ENCODE data around the gene RABAC1. TPM values are rescaled to one million over a fixed set of nuclear protein-coding genes. Genes with fewer than 3 reads are reported as not detected.

RABAC1 gene
- total RNA-seq, 1 donor from 2014 or later, result 124 TPM

DNA sequence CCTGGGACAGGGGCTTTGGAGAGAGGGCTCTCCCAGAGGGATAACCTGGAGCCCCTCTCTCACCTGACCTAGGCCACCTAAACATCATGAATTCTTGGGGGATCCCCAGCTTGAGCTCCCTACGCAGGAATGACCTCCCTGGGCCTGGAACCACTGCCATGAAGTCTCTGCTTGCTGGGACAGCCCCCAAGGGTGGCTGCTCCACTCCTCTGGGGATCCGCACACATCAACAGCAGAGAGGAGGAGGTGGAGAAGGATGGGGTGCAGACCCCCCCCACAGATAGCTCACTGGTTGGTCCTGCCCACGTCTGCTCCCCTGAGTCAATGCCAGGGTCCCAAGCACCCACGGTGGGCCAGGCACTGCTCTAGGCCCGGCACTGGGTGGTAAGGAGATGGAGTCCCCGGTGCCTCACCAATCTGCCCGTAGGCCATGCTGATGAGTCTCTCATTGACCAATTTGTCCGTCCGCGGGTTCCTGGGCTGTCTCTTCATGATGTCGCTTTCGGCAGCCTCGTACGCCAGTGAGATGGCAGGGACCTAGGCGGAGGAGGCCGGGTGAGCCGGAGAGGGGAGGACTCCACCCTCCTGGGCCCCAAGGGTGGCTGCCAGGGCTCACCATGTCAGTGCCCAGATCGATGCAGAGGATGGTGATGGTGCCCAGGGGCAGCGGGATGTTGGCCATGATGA lies 10.8 kb upstream of the RABAC1 start:
- Mint-ChIP-seq H3K27me3 (peaks cover 14% of the 10 kb centered on the region), H3K36me3 (no peaks in the 10 kb centered on the region), H3K9me3 (no peaks in the 10 kb centered on the region), H3K27ac (no peak overlapping the region), H3K4me3 (no peak overlapping the region), H3K4me1 (ENCODE audit: unreplicated experiment) (no peaks in the 10 kb centered on the region)
- TF ChIP-seq, protein P1, sequence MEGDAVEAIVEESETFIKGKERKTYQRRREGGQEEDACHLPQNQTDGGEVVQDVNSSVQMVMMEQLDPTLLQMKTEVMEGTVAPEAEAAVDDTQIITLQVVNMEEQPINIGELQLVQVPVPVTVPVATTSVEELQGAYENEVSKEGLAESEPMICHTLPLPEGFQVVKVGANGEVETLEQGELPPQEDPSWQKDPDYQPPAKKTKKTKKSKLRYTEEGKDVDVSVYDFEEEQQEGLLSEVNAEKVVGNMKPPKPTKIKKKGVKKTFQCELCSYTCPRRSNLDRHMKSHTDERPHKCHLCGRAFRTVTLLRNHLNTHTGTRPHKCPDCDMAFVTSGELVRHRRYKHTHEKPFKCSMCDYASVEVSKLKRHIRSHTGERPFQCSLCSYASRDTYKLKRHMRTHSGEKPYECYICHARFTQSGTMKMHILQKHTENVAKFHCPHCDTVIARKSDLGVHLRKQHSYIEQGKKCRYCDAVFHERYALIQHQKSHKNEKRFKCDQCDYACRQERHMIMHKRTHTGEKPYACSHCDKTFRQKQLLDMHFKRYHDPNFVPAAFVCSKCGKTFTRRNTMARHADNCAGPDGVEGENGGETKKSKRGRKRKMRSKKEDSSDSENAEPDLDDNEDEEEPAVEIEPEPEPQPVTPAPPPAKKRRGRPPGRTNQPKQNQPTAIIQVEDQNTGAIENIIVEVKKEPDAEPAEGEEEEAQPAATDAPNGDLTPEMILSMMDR (conservative IDR thresholded peaks at IDR 0.05), result no peak
- no peak for DNase-seq (ENCODE audit: extremely low spot score, unreplicated experiment)

DNA sequence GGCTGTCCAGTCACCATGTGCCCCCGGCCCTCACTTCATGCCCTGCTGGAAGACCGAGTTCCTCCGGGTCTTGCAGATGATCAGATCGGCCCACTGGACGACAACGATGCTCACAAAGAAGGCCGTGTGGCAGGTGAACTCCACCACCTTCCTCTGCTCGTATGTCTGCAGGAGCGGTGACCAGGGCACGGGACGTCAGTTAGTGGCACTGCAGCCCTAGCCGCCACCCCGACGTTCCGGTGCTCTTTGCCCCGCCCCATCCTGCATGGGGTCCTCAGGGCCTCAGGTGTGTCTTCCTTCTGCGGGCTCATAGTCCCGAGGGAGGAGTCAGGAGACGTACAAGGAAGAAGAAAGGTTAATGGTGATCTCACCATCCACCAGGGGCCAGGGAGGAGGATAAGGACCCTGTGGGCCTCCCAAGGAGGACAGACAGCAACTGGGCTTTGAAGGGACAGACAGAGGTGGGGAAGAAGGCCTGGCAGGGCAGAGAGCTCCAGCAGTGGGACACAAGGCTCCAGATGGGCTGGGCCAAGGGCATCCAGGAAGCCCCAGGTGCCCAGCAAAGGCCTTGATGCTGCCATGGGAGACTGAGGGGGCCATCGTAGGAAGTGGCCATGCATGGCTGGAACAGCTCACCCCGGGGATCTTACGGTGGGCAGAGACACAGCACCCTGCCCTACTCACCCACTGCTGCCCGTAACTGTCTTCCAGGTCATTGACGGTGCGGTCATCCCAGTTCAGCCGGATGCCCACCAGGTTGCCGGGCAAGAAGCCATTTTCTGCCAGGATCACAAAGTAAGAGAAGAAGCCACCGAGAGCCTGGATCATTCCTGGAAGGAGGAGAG lies 9.9 kb upstream of the RABAC1 start:
- Mint-ChIP-seq H3K9me3 (no peaks in the 10 kb centered on the region), H3K4me3 (no peak overlapping the region), H3K27ac (no peak overlapping the region), H3K4me1 (ENCODE audit: unreplicated experiment) (no peaks in the 10 kb centered on the region), H3K27me3 (peaks cover 14% of the 10 kb centered on the region), H3K36me3 (no peaks in the 10 kb centered on the region)
- DNase-seq (ENCODE audit: extremely low spot score, unreplicated experiment), result no peak
- TF ChIP-seq, protein P1 (conservative IDR thresholded peaks at IDR 0.05), result no peak

DNA sequence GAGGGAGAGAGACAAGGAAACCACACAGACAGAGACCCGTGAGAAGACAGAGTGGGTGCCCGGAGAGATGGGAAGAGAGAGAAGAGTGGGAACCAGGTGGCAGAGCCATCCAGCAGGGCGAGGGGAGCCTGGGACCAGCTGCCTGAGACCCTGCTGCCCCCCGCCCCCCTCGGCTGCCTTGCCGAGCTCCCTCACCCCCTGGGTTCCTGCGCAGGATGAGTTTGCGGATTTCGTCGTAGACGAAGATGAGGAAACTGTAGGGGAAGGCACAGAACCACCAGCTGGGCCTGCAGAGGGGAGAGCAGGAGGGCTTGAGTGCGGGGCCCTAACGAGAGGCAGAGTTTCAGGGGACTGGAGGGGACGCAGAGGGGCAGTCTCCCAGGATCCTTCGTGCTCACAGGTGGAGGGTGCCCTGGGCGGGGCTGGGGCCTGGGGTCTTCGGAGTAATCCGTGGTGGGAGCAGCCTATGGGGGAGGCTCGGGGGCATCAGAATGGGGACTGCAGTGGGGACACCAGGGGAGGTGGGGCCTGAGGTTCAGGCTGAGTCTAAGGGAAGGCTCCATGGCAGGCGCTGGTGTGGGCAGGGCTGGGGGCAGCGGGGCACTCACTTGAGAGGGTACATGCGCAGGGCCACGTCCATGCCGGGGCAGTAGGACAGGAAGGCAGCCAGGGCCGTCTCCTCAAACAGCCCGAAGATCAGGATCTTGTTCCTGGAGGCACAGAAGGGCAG lies 8.1 kb upstream of the RABAC1 start:
- Mint-ChIP-seq H3K4me1 (ENCODE audit: unreplicated experiment) (no peaks in the 10 kb centered on the region), H3K4me3 (no peak overlapping the region), H3K27ac (no peak overlapping the region), H3K9me3 (no peaks in the 10 kb centered on the region), H3K27me3 (peaks cover 14% of the 10 kb centered on the region), H3K36me3 (no peaks in the 10 kb centered on the region)
- TF ChIP-seq, protein P1 (conservative IDR thresholded peaks at IDR 0.05), result no peak
- no peak for DNase-seq (ENCODE audit: extremely low spot score, unreplicated experiment)

DNA sequence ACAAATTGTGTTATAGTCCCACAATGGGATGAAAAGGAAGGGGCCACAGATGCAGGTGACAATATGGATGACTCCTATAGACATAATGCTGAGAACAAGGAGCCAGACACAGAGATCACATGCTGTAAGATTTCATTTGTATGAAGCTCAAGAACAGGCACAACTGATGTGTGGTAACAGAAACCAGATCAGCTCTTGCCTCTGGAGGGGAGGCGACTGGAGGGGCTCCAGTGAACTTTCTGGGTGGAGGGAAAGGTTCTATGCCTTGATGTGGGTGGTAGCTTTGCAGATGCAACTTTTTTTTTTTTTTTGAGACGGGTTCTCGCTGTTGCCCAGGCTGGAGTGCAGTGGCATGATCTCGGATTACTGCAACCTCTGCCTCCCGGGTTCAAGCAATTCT lies 6.0 kb upstream of the RABAC1 start:
- no peak overlapping the region for H3K27ac Mint-ChIP-seq
- H3K27me3 Mint-ChIP-seq, result peaks cover 11% of the 10 kb centered on the region

DNA sequence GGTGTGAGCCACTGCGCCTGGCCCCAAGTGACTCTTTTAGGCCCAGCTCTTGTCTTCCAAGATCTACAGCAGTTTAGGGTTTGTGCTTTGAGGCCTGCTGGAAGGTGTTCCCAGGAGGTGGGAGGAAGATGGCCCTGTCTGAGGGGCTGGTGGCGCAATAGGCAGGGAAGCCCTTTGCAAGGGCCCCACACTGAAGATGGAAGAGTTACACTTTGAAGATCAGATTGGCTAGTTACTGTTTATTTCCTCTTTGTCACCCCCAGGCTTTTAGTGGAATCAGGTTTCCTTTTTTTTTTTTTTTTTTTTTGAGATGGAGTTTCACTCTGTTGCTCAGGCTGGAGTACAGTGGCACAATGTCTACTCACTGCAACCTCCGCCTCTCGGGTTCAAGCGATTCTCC lies 1.9 kb upstream of the RABAC1 start:
- H3K27me3 Mint-ChIP-seq, result no peaks in the 10 kb centered on the region
- H3K4me3 Mint-ChIP-seq, result peak overlapping the region; percentile 60
- H3K4me1 Mint-ChIP-seq (ENCODE audit: unreplicated experiment), result peaks cover 21% of the 10 kb centered on the region
- H3K36me3 Mint-ChIP-seq, result no peaks in the 10 kb centered on the region
- peak overlapping the region; percentile 63 for H3K27ac Mint-ChIP-seq
- no peak for DNase-seq (ENCODE audit: extremely low spot score, unreplicated experiment)
- H3K9me3 Mint-ChIP-seq, result peaks cover 5% of the 10 kb centered on the region
- TF ChIP-seq, protein P1 (conservative IDR thresholded peaks at IDR 0.05), result no peak

More for the DNA sequence above, 6.0 kb upstream of the RABAC1 start:
- Mint-ChIP-seq H3K36me3 (no peaks in the 10 kb centered on the region), H3K9me3 (no peaks in the 10 kb centered on the region), H3K4me1 (ENCODE audit: unreplicated experiment) (peaks cover 4% of the 10 kb centered on the region), H3K4me3 (no peak overlapping the region)
- no peak for DNase-seq (ENCODE audit: extremely low spot score, unreplicated experiment)
- TF ChIP-seq, protein P1 (conservative IDR thresholded peaks at IDR 0.05), result no peak

Measured in type B pancreatic cell (in vitro differentiated cells).